ENCODE measurements around the gene CHMP5. TPM values are rescaled to one million over a fixed set of nuclear protein-coding genes. Genes with fewer than 3 reads are reported as not detected.

Gene CHMP5
- total RNA-seq, 4 donors from 2014 or later = 55.9 to 72.4 (median 66.0) TPM

- TF ChIP-seq CTCF (IDR thresholded peaks at IDR 0.05; ENCODE audit: low read depth) = no peak
Observed at GRCh38 chr9:33264003-33264472, 811 bp upstream of the CHMP5 start.

GRCh38 chr9:33265211-33265865 is 489 bp downstream of the CHMP5 start:
- no peak for TF ChIP-seq CTCF (IDR thresholded peaks at IDR 0.05; ENCODE audit: low read depth)

- TF ChIP-seq CTCF (IDR thresholded peaks at IDR 0.05; ENCODE audit: low read depth) = no peak
Observed at GRCh38 chr9:33267151-33267767, 2.4 kb downstream of the CHMP5 start.

- no peak for TF ChIP-seq CTCF (IDR thresholded peaks at IDR 0.05; ENCODE audit: low read depth)
Observed at GRCh38 chr9:33270146-33270545, 5.3 kb downstream of the CHMP5 start.

- no peak for TF ChIP-seq CTCF (IDR thresholded peaks at IDR 0.05; ENCODE audit: low read depth)
Observed at GRCh38 chr9:33272061-33272460, 7.2 kb downstream of the CHMP5 start.

GRCh38 chr9:33273266-33273971 is 8.6 kb downstream of the CHMP5 start:
- no peak for TF ChIP-seq CTCF (IDR thresholded peaks at IDR 0.05; ENCODE audit: low read depth)

- TF ChIP-seq CTCF (IDR thresholded peaks at IDR 0.05; ENCODE audit: low read depth) = no peak
Observed at GRCh38 chr9:33273972-33274328, 9.1 kb downstream of the CHMP5 start.

Data from subcutaneous adipose tissue (tissue), 4 donors.